Measurements from ENCODE around the gene METTL21C.
A peak's percentile ranks its signal among the peaks of the same experiment; 100 is the strongest.

Gene METTL21C

DNA sequence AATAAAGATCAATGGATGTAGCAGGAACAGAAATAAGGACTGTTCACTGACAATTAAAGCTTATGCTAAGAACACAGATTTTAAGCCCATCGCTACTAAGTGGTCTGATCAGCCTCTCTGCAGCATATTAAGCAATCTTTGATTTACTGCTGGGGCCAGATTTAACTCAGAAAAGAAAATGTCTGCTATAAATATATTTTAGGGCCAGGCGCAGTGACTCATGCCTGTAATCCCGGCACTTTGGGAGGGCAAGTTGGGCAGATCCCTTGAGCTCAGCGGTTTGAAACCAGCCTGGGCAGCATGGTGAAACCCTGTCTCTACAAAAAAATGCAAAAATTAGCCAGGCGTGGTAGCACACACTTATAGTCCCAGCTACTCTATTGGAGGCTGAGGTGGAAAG is 43.0 kb downstream of the METTL21C start:
- H3K27ac ChIP-seq (ENCODE audit: insufficient read depth in 1 of 2, low read depth in 1 of 2, low read length in 2 of 2, poor library complexity in 1 of 2, severe bottlenecking in 2 of 2), result no peak overlapping the region
- no peaks in the 10 kb centered on the region for H3K9me3 ChIP-seq (ENCODE audit: control extremely low read depth in 1 of 5, control insufficient read depth in 4 of 5, insufficient read depth in 2 of 5, low read depth in 1 of 5, low read length in 4 of 5)
- no peak overlapping the region for H3K4me3 ChIP-seq (ENCODE audit: control insufficient read depth in 1 of 7, extremely low read depth in 1 of 7, insufficient read depth in 4 of 7, low read depth in 2 of 7, low read length in 6 of 7)
- POLR2A ChIA-PET, result no interaction called here
- no peaks in the 10 kb centered on the region for H3K4me1 ChIP-seq (ENCODE audit: control extremely low read depth in 1 of 4, control insufficient read depth in 4 of 4, insufficient read depth in 4 of 4, low read length in 3 of 4)
- peaks cover 13 to 77% (median 56%) of the 10 kb centered on the region in 4 experiments for H3K36me3 ChIP-seq (ENCODE audit: control insufficient read depth in 4 of 4, insufficient read depth in 4 of 4, low read length in 3 of 4)
- WGBS (ENCODE audit: insufficient coverage), result 95% methylated on average over 4 of the region's 5 CpGs
- CTCF ChIA-PET, result interaction anchor here (0.9 to 6.5 kb wide), 2 partner anchors 11 to 14 kb away, joined by 3 to 29 read pairs; no protein-coding TSS in a partner anchor
- no peak for DNase-seq
- no peaks in the 10 kb centered on the region for H3K27me3 ChIP-seq (replicated peaks in 2 of 5; ENCODE audit: control insufficient read depth in 4 of 5, insufficient read depth in 5 of 5, low read length in 4 of 5)

DNA sequence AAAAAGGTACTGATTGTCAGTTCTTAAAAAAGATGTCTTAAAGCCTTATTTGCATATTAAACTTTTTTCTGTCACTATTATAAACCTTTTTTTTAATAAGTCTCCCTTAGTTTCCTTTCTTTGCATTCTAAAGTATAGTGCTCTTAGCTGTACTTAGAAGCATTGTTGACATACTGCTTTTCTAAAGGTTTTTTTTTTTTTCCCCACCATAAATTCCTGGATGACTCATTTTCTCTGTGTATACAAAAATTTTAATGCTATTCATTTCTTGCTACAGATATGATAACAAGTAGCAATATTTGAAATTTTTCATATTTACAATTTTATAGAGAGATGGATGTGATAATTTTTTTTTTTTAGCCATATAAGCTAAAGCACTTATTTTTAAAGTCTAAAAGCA is 43.5 kb downstream of the METTL21C start:
- H3K36me3 ChIP-seq (ENCODE audit: control insufficient read depth in 4 of 4, insufficient read depth in 4 of 4, low read length in 3 of 4), result peaks cover 13 to 77% (median 55%) of the 10 kb centered on the region in 4 experiments
- DNase-seq, result no peak
- no peak overlapping the region for H3K27ac ChIP-seq (ENCODE audit: insufficient read depth in 1 of 2, low read depth in 1 of 2, low read length in 2 of 2, poor library complexity in 1 of 2, severe bottlenecking in 2 of 2)
- POLR2A ChIA-PET, result no interaction called here
- CTCF ChIA-PET, result interaction anchor here (0.9 to 6.5 kb wide), 2 partner anchors 10 to 13 kb away, joined by 3 to 29 read pairs; no protein-coding TSS in a partner anchor
- no peaks in the 10 kb centered on the region for H3K9me3 ChIP-seq (ENCODE audit: control extremely low read depth in 1 of 5, control insufficient read depth in 4 of 5, insufficient read depth in 2 of 5, low read depth in 1 of 5, low read length in 4 of 5)
- H3K27me3 ChIP-seq (replicated peaks in 2 of 5; ENCODE audit: control insufficient read depth in 4 of 5, insufficient read depth in 5 of 5, low read length in 4 of 5), result no peaks in the 10 kb centered on the region
- no peaks in the 10 kb centered on the region for H3K4me1 ChIP-seq (ENCODE audit: control extremely low read depth in 1 of 4, control insufficient read depth in 4 of 4, insufficient read depth in 4 of 4, low read length in 3 of 4)
- no peak overlapping the region for H3K4me3 ChIP-seq (ENCODE audit: control insufficient read depth in 1 of 7, extremely low read depth in 1 of 7, insufficient read depth in 4 of 7, low read depth in 2 of 7, low read length in 6 of 7)

DNA sequence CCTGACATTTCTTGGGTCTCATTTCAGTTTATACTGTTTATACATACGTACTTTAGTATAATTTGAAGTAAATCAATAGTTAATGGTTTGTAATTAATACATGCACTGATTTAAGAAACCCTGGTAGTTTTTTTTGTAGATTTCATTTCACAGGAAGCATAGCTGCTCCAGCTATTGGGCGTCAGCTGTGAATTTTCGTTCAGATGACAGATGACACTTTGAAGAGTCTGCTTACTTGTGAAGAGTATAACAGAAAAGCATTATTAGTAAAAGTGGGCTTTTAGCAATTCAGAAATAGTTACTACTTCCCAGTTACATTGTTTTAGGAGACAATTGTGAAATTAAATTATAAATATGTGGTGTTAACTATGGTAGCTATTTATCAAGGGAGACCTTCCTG is 44.4 kb downstream of the METTL21C start:
- CTCF ChIA-PET, result interaction anchor here (1.1 to 6.5 kb wide), 2 partner anchors 9 to 13 kb away, joined by 3 to 29 read pairs; no protein-coding TSS in a partner anchor
- peaks cover 16 to 77% (median 55%) of the 10 kb centered on the region in 4 experiments for H3K36me3 ChIP-seq (ENCODE audit: control insufficient read depth in 4 of 4, insufficient read depth in 4 of 4, low read length in 3 of 4)
- H3K4me3 ChIP-seq (ENCODE audit: control insufficient read depth in 1 of 7, extremely low read depth in 1 of 7, insufficient read depth in 4 of 7, low read depth in 2 of 7, low read length in 6 of 7), result no peak overlapping the region
- no CpG with 5 or more reads among the region's 3 CpGs for WGBS (ENCODE audit: insufficient coverage)
- POLR2A ChIA-PET, result no interaction called here
- H3K27me3 ChIP-seq (replicated peaks in 2 of 5; ENCODE audit: control insufficient read depth in 4 of 5, insufficient read depth in 5 of 5, low read length in 4 of 5), result no peaks in the 10 kb centered on the region
- no peaks in the 10 kb centered on the region for H3K4me1 ChIP-seq (ENCODE audit: control extremely low read depth in 1 of 4, control insufficient read depth in 4 of 4, insufficient read depth in 4 of 4, low read length in 3 of 4)
- no peak overlapping the region for H3K27ac ChIP-seq (ENCODE audit: insufficient read depth in 1 of 2, low read depth in 1 of 2, low read length in 2 of 2, poor library complexity in 1 of 2, severe bottlenecking in 2 of 2)
- no peak for DNase-seq
- no peaks in the 10 kb centered on the region for H3K9me3 ChIP-seq (ENCODE audit: control extremely low read depth in 1 of 5, control insufficient read depth in 4 of 5, insufficient read depth in 2 of 5, low read depth in 1 of 5, low read length in 4 of 5)

DNA sequence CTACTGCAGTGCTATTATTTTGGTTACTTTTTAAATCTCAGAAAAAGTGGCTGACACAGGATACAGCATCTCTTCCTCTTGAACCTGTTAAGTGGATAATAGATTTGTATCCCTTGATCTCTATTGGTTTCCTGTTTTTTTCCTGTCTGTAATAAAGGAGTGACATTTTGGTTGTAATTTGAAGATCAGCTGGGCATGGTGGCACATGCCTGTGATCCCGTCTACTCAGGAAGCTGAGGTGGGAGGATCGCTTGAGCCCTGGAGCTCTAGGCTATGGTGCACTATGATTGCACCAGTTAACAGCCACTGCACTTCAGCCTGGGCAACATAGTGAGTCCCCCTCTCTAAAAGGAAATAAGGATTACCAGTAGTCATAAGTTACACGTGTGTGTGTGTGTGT is 46.8 kb downstream of the METTL21C start:
- H3K9me3 ChIP-seq (ENCODE audit: control extremely low read depth in 1 of 5, control insufficient read depth in 4 of 5, insufficient read depth in 2 of 5, low read depth in 1 of 5, low read length in 4 of 5), result no peaks in the 10 kb centered on the region
- no peak overlapping the region for H3K27ac ChIP-seq (ENCODE audit: insufficient read depth in 1 of 2, low read depth in 1 of 2, low read length in 2 of 2, poor library complexity in 1 of 2, severe bottlenecking in 2 of 2)
- CTCF ChIA-PET, result interaction anchor here (1.0 to 1.3 kb wide), 2 partner anchors 10 to 126 kb away, joined by 3 read pairs; no protein-coding TSS in a partner anchor
- no peaks in the 10 kb centered on the region for H3K27me3 ChIP-seq (replicated peaks in 2 of 5; ENCODE audit: control insufficient read depth in 4 of 5, insufficient read depth in 5 of 5, low read length in 4 of 5)
- DNase-seq, result no peak
- H3K4me1 ChIP-seq (ENCODE audit: control extremely low read depth in 1 of 4, control insufficient read depth in 4 of 4, insufficient read depth in 4 of 4, low read length in 3 of 4), result no peaks in the 10 kb centered on the region
- no peak overlapping the region for H3K4me3 ChIP-seq (ENCODE audit: control insufficient read depth in 1 of 7, extremely low read depth in 1 of 7, insufficient read depth in 4 of 7, low read depth in 2 of 7, low read length in 6 of 7)
- peaks cover 20 to 84% (median 54%) of the 10 kb centered on the region in 4 experiments for H3K36me3 ChIP-seq (ENCODE audit: control insufficient read depth in 4 of 4, insufficient read depth in 4 of 4, low read length in 3 of 4)
- POLR2A ChIA-PET, result no interaction called here
- 84% methylated on average over 2 of the region's 3 CpGs for WGBS (ENCODE audit: insufficient coverage)

DNA sequence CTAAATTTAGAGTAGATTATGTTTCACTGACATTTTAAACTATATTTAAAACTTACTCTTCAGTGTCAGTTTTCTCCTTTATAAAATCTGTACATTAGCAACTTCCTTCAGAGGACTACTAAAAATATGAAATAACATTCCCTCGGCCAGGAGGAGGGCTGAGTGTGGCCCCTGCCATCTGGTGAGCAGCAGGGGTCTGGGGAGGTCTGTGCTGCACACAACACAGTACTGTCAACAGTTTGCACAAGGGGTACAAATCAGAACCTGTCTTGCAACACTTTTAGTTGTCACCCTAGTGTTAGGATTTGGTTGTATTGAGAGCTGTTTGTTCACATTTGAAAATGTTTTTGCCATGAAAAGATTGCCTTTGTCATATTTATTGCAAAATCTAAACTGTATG is 49.1 kb downstream of the METTL21C start:
- POLR2A ChIA-PET, result no interaction called here
- CTCF ChIA-PET, result interaction anchor here (0.9 to 1.6 kb wide), 4 partner anchors 12 to 23 kb away, joined by 3 to 4 read pairs (median 4); no protein-coding TSS in a partner anchor

DNA sequence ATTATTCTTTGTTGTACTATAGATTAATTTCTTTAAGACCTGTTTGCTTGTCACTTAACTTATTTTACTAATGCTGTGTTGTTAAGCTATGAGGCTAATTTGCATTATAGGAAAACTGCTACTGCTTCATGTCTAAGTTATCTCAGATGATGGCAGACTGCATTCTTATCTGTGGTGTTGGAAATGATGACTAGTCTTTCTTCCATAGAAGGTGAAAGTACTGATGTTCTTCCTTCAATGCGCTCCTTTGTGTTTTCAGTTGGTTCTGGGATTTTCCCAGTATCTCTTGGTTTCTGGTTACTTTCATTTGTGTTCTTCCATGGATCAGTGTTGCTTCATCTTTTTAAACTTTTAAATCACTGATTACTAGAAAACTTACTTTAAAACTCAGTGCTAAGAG is 51.2 kb downstream of the METTL21C start:
- no peak for DNase-seq
- ChIA-PET POLR2A (interaction anchor here (0.6 kb wide), 1 partner anchor 54 kb away, joined by 3 read pairs; no protein-coding TSS in a partner anchor), CTCF (interaction anchor here (1.4 to 4.7 kb wide), 2 partner anchors 8 to 10 kb away, joined by 3 to 29 read pairs; no protein-coding TSS in a partner anchor)
- Histone ChIP-seq H3K4me3 (ENCODE audit: control insufficient read depth in 1 of 7, extremely low read depth in 1 of 7, insufficient read depth in 4 of 7, low read depth in 2 of 7, low read length in 6 of 7) (no peak overlapping the region), H3K27ac (ENCODE audit: insufficient read depth in 1 of 2, low read depth in 1 of 2, low read length in 2 of 2, poor library complexity in 1 of 2, severe bottlenecking in 2 of 2) (peak overlapping the region in 1 of 2 experiments; percentile 20), H3K27me3 (replicated peaks in 2 of 5; ENCODE audit: control insufficient read depth in 4 of 5, insufficient read depth in 5 of 5, low read length in 4 of 5) (no peaks in the 10 kb centered on the region), H3K9me3 (ENCODE audit: control extremely low read depth in 1 of 5, control insufficient read depth in 4 of 5, insufficient read depth in 2 of 5, low read depth in 1 of 5, low read length in 4 of 5) (no peaks in the 10 kb centered on the region), H3K36me3 (ENCODE audit: control insufficient read depth in 4 of 4, insufficient read depth in 4 of 4, low read length in 3 of 4) (peaks cover 36 to 93% (median 57%) of the 10 kb centered on the region in 4 experiments), H3K4me1 (ENCODE audit: control extremely low read depth in 1 of 4, control insufficient read depth in 4 of 4, insufficient read depth in 4 of 4, low read length in 3 of 4) (no peaks in the 10 kb centered on the region)
- WGBS (ENCODE audit: insufficient coverage), result 100% methylated on average over 1 of the region's 1 CpG

More for the DNA sequence above, 49.1 kb downstream of the METTL21C start:
- DNase-seq, result no peak
- no peaks in the 10 kb centered on the region for H3K9me3 ChIP-seq (ENCODE audit: control extremely low read depth in 1 of 5, control insufficient read depth in 4 of 5, insufficient read depth in 2 of 5, low read depth in 1 of 5, low read length in 4 of 5)
- WGBS (ENCODE audit: insufficient coverage), result no CpG with 5 or more reads among the region's 1 CpG
- H3K36me3 ChIP-seq (ENCODE audit: control insufficient read depth in 4 of 4, insufficient read depth in 4 of 4, low read length in 3 of 4), result peaks cover 32 to 95% (median 63%) of the 10 kb centered on the region in 4 experiments
- no peak overlapping the region for H3K4me3 ChIP-seq (ENCODE audit: control insufficient read depth in 1 of 7, extremely low read depth in 1 of 7, insufficient read depth in 4 of 7, low read depth in 2 of 7, low read length in 6 of 7)
- H3K4me1 ChIP-seq (ENCODE audit: control extremely low read depth in 1 of 4, control insufficient read depth in 4 of 4, insufficient read depth in 4 of 4, low read length in 3 of 4), result no peaks in the 10 kb centered on the region
- H3K27me3 ChIP-seq (replicated peaks in 2 of 5; ENCODE audit: control insufficient read depth in 4 of 5, insufficient read depth in 5 of 5, low read length in 4 of 5), result no peaks in the 10 kb centered on the region
- no peak overlapping the region for H3K27ac ChIP-seq (ENCODE audit: insufficient read depth in 1 of 2, low read depth in 1 of 2, low read length in 2 of 2, poor library complexity in 1 of 2, severe bottlenecking in 2 of 2)

DNA sequence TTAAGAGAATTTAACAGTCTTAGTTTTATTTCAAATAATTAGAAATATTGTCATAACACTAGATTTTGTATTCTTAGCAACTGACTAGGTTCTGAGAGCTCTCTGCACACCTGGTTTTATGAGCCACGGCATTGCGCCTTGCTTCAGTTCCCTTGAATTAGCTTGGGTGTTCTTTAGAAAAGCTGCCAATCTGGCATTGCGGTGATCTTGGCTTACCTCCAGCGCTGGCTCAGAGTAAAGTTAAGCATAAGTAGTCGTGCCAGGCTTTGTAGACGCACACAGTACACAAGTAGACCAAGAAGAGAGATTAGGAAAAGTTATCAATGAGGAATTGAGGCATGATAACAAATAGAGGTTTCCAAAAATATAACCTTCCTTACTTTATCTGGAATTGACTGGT is 52.4 kb downstream of the METTL21C start:
- peaks cover 37 to 93% (median 59%) of the 10 kb centered on the region in 4 experiments for H3K36me3 ChIP-seq (ENCODE audit: control insufficient read depth in 4 of 4, insufficient read depth in 4 of 4, low read length in 3 of 4)
- 100% methylated on average over 3 of the region's 6 CpGs for WGBS (ENCODE audit: insufficient coverage)
- no peaks in the 10 kb centered on the region for H3K27me3 ChIP-seq (replicated peaks in 2 of 5; ENCODE audit: control insufficient read depth in 4 of 5, insufficient read depth in 5 of 5, low read length in 4 of 5)

More for the DNA sequence above, 52.4 kb downstream of the METTL21C start:
- no peaks in the 10 kb centered on the region for H3K4me1 ChIP-seq (ENCODE audit: control extremely low read depth in 1 of 4, control insufficient read depth in 4 of 4, insufficient read depth in 4 of 4, low read length in 3 of 4)
- DNase-seq, result no peak
- H3K4me3 ChIP-seq (ENCODE audit: control insufficient read depth in 1 of 7, extremely low read depth in 1 of 7, insufficient read depth in 4 of 7, low read depth in 2 of 7, low read length in 6 of 7), result no peak overlapping the region
- POLR2A ChIA-PET, result no interaction called here
- H3K27ac ChIP-seq (ENCODE audit: insufficient read depth in 1 of 2, low read depth in 1 of 2, low read length in 2 of 2, poor library complexity in 1 of 2, severe bottlenecking in 2 of 2), result no peak overlapping the region
- CTCF ChIA-PET, result interaction anchor here (3.1 to 4.7 kb wide), 2 partner anchors 10 to 18 kb away, joined by 12 to 29 read pairs; no protein-coding TSS in a partner anchor
- no peaks in the 10 kb centered on the region for H3K9me3 ChIP-seq (ENCODE audit: control extremely low read depth in 1 of 5, control insufficient read depth in 4 of 5, insufficient read depth in 2 of 5, low read depth in 1 of 5, low read length in 4 of 5)

All from common myeloid progenitor, CD34-positive (primary cell).